Adrenal gland (tissue), 12 donors: Measurements from ENCODE around the gene RDH12. TPM values are rescaled to one million over a fixed set of nuclear protein-coding genes. Genes with fewer than 3 reads are reported as not detected.
"Not testable (repeated sequence)": the region's sequence is repeated elsewhere in the genome, so short reads cannot be mapped to it uniquely, and the experiment has no call there.

Source experiments
- DNase-seq, 7 donors: peaks; one replicate each; pipeline ENCODE4 v3.0.0-alpha.2; 2019 to 2020
- H3K27ac ChIP-seq, 5 donors: fragments of 200-600 bp; sonication (generic) in 4 of 5; 1 replicate in 3 of 5; 2 replicates in 2 of 5; pipeline versions ENCODE4 v1.5.1 to v1.8.0; 2016 to 2020; ENCODE audit warnings: mild to moderate bottlenecking in 1 of 5
- H3K27me3 ChIP-seq: fragments of 200-600 bp; 2 replicates; pipeline ENCODE4 v1.8.0; 2021
- H3K36me3 ChIP-seq, 2 donors: fragments of 200-600 bp; replicated peaks in 1 of 2; 1 replicate in 1 of 2; 2 replicates in 1 of 2; pipeline versions ENCODE4 v1.5.1 to v1.8.0; 2018 to 2022
- H3K4me1 ChIP-seq, 2 donors: fragments of 200-600 bp; replicated peaks in 1 of 2; 1 replicate in 1 of 2; 2 replicates in 1 of 2; pipeline versions ENCODE4 v1.5.1 to v1.8.0; 2018 to 2021
- H3K4me3 ChIP-seq, 4 donors: fragments of 200-600 bp; sonication (generic) in 3 of 4; one replicate each; pipeline ENCODE4 v1.5.1; 2016 to 2018
- H3K9me3 ChIP-seq, 3 donors: fragments of 200-600 bp; sonication (generic) in 1 of 3; replicated peaks in 1 of 3; 1 replicate in 2 of 3; 2 replicates in 1 of 3; pipeline versions ENCODE4 v1.5.1 to v1.8.0; 2016 to 2021
- POLR2A ChIP-seq, 2 donors: fragments of 450-650 bp; IDR thresholded peaks; one replicate each; pipeline ENCODE4 v1.6.1; 2017; ENCODE audit warnings: antibody characterized with exemption in 2 of 2, mild to moderate bottlenecking in 2 of 2, moderate library complexity in 1 of 2
- WGBS, 4 donors: extraction: QIAGEN DNeasy Blood & Tissue Kit in 2 of 4; methylation state at CpG; one replicate each; pipeline versions ENCODE4 v1.1.5 to v1.1.7; 2013 to 2017; 5-methylcytosine and 5-hydroxymethylcytosine counted together
- intact Hi-C, 2 donors: fragments of 100-400 bp; cut with DNase I; formaldehyde crosslinking; loops; one replicate each; pipeline versions ENCODE4 v1.14.1 to v1.15.0; 2022 to 2023
- polyA plus RNA-seq, 3 donors: library from polyadenylated mRNA; stranded (reverse); fragments of 200-250 nt in 2 of 3; fragments of 350-450 nt in 1 of 3; fragmentation: Illumina TruSeq in 1 of 3; extraction: RNeasy Lipid Tissue Mini Kit (QIAGEN cat#74804) in 1 of 3; gene quantifications; one replicate each; pipeline ENCODE4 v1.2.3, GENCODE V29; 2013 to 2014
- total RNA-seq, 9 donors: library from RNA; depleted of rRNA in 4 of 9; stranded (reverse); fragments of >200 nt in 4 of 9; fragments of 120-200 nt in 1 of 9; fragmentation: NEBNext Ultra II Directional in 1 of 9; extraction: Animal tissue kit (Norgen Biotek cat#: 25700) in 1 of 9; gene quantifications; one replicate each; pipeline versions ENCODE4 v1.1.0 to v1.2.4, GENCODE V29; 2013 to 2023
- TF ChIP-seq, protein P1 (sequence below), 6 experiments: fragments of 450-650 bp in 4 of 6; fragments of 200-600 bp in 2 of 6; sonication (generic) in 1 of 6; IDR thresholded peaks; 1 replicate in 5 of 6; 2 replicates in 1 of 6; pipeline versions ENCODE4 v1.5.1 to v1.8.0; 2016 to 2021; ENCODE audit warnings: antibody characterized with exemption in 6 of 6, mild to moderate bottlenecking in 2 of 6, moderate library complexity in 1 of 6
- donor health status: healthy with polysubstance abuse.
- donor health status: Bipolar disorder and iron deficiency.
- donor health status: DM: yes; HTN: yes; CAD: no.
- donor health status: DM: no; HTN: no; CAD: no.
- donor health status: DM: no; HTN: no; CAD: no.
- donor health status: DM: yes; HTN: yes; CAD: no.

The RDH12 gene
- total and polyA plus RNA-seq, 12 donors = 1.0 to 192 (median 2.5) TPM

- no peak overlapping the region for H3K27ac ChIP-seq
- H3K9me3 ChIP-seq = no peaks in the 10 kb centered on the region
- no peak for DNase-seq
- peaks cover 0 to 4% of the 10 kb centered on the region in 2 donors for H3K4me1 ChIP-seq
- no peak for TF ChIP-seq POLR2A (IDR thresholded peaks at IDR 0.05)
- TF ChIP-seq, protein P1, sequence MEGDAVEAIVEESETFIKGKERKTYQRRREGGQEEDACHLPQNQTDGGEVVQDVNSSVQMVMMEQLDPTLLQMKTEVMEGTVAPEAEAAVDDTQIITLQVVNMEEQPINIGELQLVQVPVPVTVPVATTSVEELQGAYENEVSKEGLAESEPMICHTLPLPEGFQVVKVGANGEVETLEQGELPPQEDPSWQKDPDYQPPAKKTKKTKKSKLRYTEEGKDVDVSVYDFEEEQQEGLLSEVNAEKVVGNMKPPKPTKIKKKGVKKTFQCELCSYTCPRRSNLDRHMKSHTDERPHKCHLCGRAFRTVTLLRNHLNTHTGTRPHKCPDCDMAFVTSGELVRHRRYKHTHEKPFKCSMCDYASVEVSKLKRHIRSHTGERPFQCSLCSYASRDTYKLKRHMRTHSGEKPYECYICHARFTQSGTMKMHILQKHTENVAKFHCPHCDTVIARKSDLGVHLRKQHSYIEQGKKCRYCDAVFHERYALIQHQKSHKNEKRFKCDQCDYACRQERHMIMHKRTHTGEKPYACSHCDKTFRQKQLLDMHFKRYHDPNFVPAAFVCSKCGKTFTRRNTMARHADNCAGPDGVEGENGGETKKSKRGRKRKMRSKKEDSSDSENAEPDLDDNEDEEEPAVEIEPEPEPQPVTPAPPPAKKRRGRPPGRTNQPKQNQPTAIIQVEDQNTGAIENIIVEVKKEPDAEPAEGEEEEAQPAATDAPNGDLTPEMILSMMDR (IDR thresholded peaks at IDR 0.05) = no peak
- no peak overlapping the region for H3K4me3 ChIP-seq
- 85 to 92% (median 88%) methylated on average over 2 of the region's 2 CpGs for WGBS, 4 donors
- H3K36me3 ChIP-seq = no peaks in the 10 kb centered on the region
- H3K27me3 ChIP-seq = no peaks in the 10 kb centered on the region
- intact Hi-C loops = no loop called here
Observed at GRCh38 chr14:67710209-67710608, 8.5 kb downstream of the RDH12 start.

- H3K4me3 ChIP-seq = no peak overlapping the region
- H3K27me3 ChIP-seq = no peaks in the 10 kb centered on the region
- no peak for DNase-seq
- WGBS, 4 donors = 93 to 98% (median 95%) methylated on average over 1 of the region's 1 CpG
- H3K9me3 ChIP-seq = no peaks in the 10 kb centered on the region
- H3K4me1 ChIP-seq = peaks cover 3 to 10% of the 10 kb centered on the region in 2 donors
- TF ChIP-seq POLR2A (IDR thresholded peaks at IDR 0.05) = no peak
- TF ChIP-seq, protein P1 (IDR thresholded peaks at IDR 0.05) = no peak
- H3K27ac ChIP-seq = no peak overlapping the region
- intact Hi-C loops = no loop called here
- H3K36me3 ChIP-seq = no peaks in the 10 kb centered on the region
Observed at GRCh38 chr14:67717048-67717447, 15.4 kb downstream of the RDH12 start.

DNA sequence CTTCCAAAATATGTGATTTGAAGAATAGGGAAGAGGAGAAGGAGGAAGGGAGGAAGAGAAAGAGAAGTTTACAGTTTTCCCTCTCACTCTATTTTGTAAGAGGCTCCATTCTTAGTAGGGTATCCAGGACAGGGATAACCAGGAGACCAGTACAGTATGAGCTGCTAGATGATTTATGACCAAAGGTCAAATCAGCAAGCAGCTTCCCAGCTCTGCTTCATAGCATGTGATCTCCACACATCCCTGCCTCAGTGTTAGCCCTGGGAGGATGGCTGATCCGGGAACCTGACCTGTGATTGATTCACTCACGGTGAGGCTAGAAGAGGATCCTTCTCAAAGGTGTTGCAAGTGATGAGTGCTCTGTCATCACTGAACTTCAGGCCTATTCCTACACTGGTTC, 16.6 kb downstream of the RDH12 start:
- intact Hi-C loops = no loop called here
- H3K27me3 ChIP-seq = no peaks in the 10 kb centered on the region
- DNase-seq = no peak
- no peak overlapping the region for H3K4me3 ChIP-seq
- WGBS, 4 donors = 55 to 80% (median 66%) methylated on average over 1 to 2 of the region's 2 CpGs
- H3K36me3 ChIP-seq = no peaks in the 10 kb centered on the region
- no peak overlapping the region for H3K27ac ChIP-seq
- H3K4me1 ChIP-seq = peaks cover 10% of the 10 kb centered on the region in 2 donors
- no peak for TF ChIP-seq POLR2A (IDR thresholded peaks at IDR 0.05)
- TF ChIP-seq, protein P1 (IDR thresholded peaks at IDR 0.05) = no peak
- no peaks in the 10 kb centered on the region for H3K9me3 ChIP-seq

GRCh38 chr14:67719385-67719784, 17.7 kb downstream of the RDH12 start:
- H3K9me3 ChIP-seq, intact Hi-C loops, H3K27ac ChIP-seq, DNase-seq, H3K36me3 ChIP-seq, H3K4me1 ChIP-seq, H3K27me3 ChIP-seq, H3K4me3 ChIP-seq: not testable (repeated sequence)
- 81 to 95% (median 83%) methylated on average over 3 of the region's 3 CpGs for WGBS, 4 donors

GRCh38 chr14:67719866-67720265, 18.2 kb downstream of the RDH12 start:
- Histone ChIP-seq H3K4me1 (peaks cover 10% of the 10 kb centered on the region in 2 donors), H3K36me3 (no peaks in the 10 kb centered on the region), H3K27me3 (no peaks in the 10 kb centered on the region), H3K9me3 (no peaks in the 10 kb centered on the region), H3K27ac (no peak overlapping the region), H3K4me3 (no peak overlapping the region)
- 36 to 50% (median 45%) methylated on average over 2 of the region's 2 CpGs for WGBS, 4 donors
- no peak for TF ChIP-seq POLR2A (IDR thresholded peaks at IDR 0.05)
- TF ChIP-seq, protein P1 (IDR thresholded peaks at IDR 0.05) = no peak
- intact Hi-C loops = no loop called here
- no peak for DNase-seq
